Hematopoietic multipotent progenitor cell treated with erythropoietin and hydrocortisone succinate and interleukin-3 and kit ligand, for 6 days (in vitro differentiated cells): ENCODE measurements around the gene SLC25A23.
"Not testable (repeated sequence)": the region's sequence is repeated elsewhere in the genome, so short reads cannot be mapped to it uniquely, and the experiment has no call there.

Experiments
- DNase-seq: peaks from one replicate; pipeline ENCODE4 v3.0.0-alpha.2; 2015

Gene SLC25A23

GRCh38 chr19:6459262-6460098 is at the start of gene SLC25A23:
Gene SLC25A23, minus strand, starts transcription at chr19:6459792. Its CDS starts 164 bp downstream, at chr19:6459628.
- peak; percentile 65 for DNase-seq

- not testable (repeated sequence) for DNase-seq
Measured at GRCh38 chr19:6508028-6508771, 48.6 kb upstream of the SLC25A23 start.

GRCh38 chr19:6503407-6504201 is 44.0 kb upstream of the SLC25A23 start:
- DNase-seq = no peak

GRCh38 chr19:6501740-6502648 is 42.4 kb upstream of the SLC25A23 start, which contains the start of gene TUBB4A:
Gene TUBB4A, minus strand, starts transcription at chr19:6502309. Its CDS starts 97 bp downstream, at chr19:6502212.
- no peak for DNase-seq

- DNase-seq = no peak
Measured at GRCh38 chr19:6500837-6501739, 41.5 kb upstream of the SLC25A23 start.

- DNase-seq = no peak
Measured at GRCh38 chr19:6499052-6499790, 39.6 kb upstream of the SLC25A23 start.

- DNase-seq = peak; percentile 66
Measured at GRCh38 chr19:6498294-6499036, 38.9 kb upstream of the SLC25A23 start.

- no peak for DNase-seq
Measured at GRCh38 chr19:6495947-6496346, 36.4 kb upstream of the SLC25A23 start.

- no peak for DNase-seq
Measured at GRCh38 chr19:6494438-6495036, 34.9 kb upstream of the SLC25A23 start.

- DNase-seq = no peak
Measured at GRCh38 chr19:6491802-6492592, 32.4 kb upstream of the SLC25A23 start.

GRCh38 chr19:6490134-6490533 is 30.5 kb upstream of the SLC25A23 start:
- DNase-seq = no peak

- no peak for DNase-seq
Measured at GRCh38 chr19:6489278-6490061, 29.9 kb upstream of the SLC25A23 start.

- DNase-seq = no peak
Measured at GRCh38 chr19:6484831-6485230, 25.2 kb upstream of the SLC25A23 start.

GRCh38 chr19:6484230-6484629 is 24.6 kb upstream of the SLC25A23 start:
- no peak for DNase-seq

- DNase-seq = no peak
Measured at GRCh38 chr19:6483235-6483634, 23.6 kb upstream of the SLC25A23 start.

GRCh38 chr19:6482343-6482686 is 22.7 kb upstream of the SLC25A23 start:
- DNase-seq = no peak
